ENCODE results near the gene TMEM106C. TPM values are rescaled to one million over a fixed set of nuclear protein-coding genes. Genes with fewer than 3 reads are reported as not detected.

Gene TMEM106C, protein sequence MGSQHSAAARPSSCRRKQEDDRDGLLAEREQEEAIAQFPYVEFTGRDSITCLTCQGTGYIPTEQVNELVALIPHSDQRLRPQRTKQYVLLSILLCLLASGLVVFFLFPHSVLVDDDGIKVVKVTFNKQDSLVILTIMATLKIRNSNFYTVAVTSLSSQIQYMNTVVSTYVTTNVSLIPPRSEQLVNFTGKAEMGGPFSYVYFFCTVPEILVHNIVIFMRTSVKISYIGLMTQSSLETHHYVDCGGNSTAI
- total RNA-seq: 47.9 TPM

DNA sequence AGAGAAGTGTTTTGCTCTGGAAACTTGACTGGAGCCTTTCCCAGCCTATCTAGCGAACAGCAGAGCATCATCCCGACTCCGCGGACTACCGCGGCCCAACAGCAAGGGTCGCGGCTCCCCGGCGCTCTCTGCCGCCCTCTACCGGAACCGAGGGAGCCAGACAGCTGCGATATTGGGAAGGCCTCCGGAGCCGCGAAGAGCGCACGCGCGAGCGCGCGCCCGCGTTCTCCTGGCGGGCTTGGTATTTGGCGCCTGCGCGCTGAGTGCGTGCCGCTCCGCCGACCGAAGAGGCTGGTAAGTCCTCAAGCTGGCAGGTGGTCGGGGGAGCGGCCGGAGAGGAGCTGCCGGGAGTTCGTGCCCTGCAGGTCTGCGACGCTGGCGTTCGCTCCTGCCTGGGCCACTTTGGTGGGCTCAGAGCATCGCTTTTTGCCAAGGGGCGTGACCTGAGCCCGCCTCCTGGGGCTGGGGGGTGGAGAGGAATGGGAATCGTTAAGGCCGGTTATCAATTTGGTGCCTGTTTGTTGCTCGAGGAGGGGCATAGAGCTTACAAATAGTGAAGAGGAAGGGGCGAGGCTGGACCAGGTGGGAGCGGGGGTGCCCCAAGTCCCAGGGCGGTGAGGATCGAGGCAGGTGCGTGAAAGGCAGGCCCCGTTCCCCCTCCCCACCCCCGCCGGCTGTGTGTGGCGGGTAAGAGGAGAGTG, at the start of gene TMEM106C:
Gene TMEM106C (plus strand): TSS at position 257 of the 701 bp plus-strand sequence. CDS start 641 bp downstream, outside the sequence.
- ATAC-seq (peak; percentile 95), DNase-seq (ENCODE audit: low spot score) (peak; percentile 95)
- intact Hi-C loops (cut with DNase I): no loop called here

DNA sequence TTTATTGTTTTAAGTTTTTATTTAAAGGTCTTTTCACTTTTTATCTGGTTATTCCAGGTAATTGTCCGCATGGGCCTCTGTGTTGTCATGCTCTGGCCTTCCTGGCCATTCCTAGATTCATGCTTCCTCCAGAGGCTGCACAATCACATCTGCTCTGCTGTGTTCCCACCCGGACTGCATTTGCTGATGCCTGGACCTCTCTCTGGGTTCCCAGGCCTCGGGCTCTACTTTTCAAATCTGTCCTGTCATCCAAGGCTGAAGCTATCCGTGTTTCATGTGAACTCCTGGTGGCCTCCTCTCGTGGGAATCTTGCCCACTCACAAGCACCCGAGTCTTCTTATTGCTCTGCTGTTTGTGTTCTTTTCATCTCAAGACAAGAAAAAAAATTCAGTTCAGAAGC, 42.5 kb upstream of the TMEM106C start:
- DNase-seq (ENCODE audit: low spot score) (no peak), ATAC-seq (no peak)
- intact Hi-C loops (cut with DNase I): no loop called here

DNA sequence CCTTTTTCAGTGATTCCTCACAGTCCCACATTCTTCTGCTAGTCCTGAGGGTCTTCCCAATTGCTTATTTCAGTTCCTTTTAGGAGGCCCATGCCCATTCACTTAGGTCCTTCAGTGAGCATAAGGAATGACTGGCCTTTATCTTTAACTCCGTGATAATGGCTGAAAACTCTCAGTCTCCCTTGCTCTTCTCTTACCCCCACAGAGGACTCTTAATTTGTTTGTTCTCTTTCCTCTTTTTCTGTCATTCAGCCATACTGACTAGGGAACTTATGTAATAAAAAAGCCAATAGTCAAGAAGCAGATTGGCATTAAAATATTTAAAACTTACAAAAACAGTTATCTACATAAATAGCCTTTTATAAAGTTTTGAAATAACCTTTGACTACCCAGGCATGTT, 41.5 kb upstream of the TMEM106C start:
- no peak for DNase-seq (ENCODE audit: low spot score)
- ATAC-seq: no peak
- intact Hi-C loops (cut with DNase I): no loop called here

DNA sequence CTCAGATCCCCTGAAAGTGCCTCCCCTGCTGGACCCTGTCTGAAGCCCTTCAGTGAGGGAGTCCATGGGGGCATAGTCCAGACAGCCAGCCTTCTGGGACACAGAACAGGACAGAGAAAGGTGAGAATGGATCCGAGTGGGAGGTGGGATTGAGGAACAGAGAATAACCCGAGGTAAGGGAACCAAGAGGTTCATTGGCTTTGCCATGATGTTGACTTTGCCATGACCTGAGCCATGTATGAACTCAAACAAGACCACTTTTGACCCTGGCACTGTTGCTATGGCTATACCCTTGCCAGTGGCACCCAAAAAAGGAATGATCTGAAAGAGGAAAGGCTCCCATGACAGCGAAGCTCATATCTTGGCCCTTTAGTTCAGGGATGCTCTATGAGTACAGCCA, 36.0 kb upstream of the TMEM106C start:
- intact Hi-C loops (cut with DNase I): no loop called here
- no peak for ATAC-seq
- no peak for DNase-seq (ENCODE audit: low spot score)

DNA sequence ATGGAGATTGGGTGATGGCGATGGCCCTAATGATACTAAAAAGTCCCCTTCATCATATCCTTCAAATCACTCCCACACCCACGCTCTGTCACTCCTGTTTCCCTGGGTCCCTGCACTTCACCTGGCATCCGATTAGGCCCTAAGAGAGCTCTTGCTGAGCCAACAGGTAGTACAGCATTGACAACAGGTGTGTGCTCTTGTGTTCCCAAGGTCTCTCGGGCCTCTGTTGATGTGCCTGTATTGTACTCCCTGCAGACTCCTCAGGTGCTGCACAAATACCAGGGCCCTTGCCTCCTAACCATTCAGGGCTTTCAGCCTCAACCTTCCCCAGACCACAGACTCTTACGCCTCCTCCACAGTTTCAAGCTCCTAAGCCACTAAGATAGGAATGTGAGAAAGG, 32.8 kb upstream of the TMEM106C start:
- DNase-seq (ENCODE audit: low spot score) (no peak), ATAC-seq (no peak)
- intact Hi-C loops (cut with DNase I): no loop called here

DNA sequence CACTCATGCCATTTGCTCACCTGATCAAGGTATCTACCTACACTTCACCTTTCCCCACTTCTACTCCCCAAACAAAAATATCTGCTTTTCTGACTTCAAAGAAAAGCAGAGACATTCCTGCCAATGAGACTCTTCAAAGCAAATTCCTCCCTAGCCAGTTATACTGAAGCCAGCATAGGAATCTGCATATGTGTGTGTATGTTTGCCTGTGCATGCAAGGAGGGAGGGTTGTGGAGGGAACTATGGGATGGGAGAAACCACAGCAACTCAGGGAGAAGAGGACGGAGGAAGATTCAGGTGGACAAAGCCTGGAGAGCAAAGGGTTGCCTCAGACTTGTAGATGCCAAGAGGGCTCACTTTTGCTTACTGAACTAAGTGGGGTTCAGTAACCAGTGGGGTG, 32.2 kb upstream of the TMEM106C start:
- ATAC-seq: no peak
- DNase-seq (ENCODE audit: low spot score): no peak
- intact Hi-C loops (cut with DNase I): no loop called here

DNA sequence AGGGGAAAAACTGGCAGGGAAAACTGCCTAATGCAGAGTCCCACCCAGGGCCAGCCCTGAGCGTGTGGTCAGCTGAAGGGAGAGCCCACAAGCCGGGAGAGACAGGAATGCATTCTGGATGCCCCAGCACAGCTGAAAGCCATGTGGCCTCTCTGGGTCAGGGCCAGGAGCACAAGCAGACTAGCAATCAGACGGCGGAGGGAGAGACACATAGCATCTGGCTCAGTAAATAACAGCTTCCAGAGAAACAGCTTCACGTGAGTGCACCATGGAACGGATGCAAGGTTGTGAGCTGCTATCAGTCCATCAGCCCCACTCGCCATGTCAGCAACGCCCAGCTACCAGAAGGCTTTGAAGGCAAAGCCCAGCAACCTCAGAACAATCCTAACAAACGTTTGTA, 28.2 kb upstream of the TMEM106C start:
- DNase-seq (ENCODE audit: low spot score): peak; percentile 68
- peak; percentile 91 for ATAC-seq
- intact Hi-C loops (cut with DNase I): no loop called here

DNA sequence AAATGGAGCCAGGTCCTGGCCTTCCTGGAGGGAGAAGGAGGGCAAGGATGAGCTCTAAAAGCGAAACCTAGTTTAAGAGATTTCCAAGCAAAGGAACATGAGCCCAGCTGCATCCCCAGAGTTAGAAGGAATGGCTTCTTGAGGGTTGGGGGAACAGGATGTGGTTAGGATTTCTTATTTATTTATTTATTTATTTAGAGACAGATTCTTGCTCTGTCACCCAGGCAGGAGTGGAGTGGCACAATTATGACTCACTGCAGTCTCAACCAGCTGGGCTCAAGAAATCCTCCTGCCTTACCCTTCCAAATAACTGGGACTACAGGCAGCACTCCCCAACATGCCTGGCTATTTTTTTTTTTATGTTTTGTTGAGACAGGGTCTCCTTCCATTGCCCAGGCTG, 25.3 kb upstream of the TMEM106C start:
- DNase-seq (ENCODE audit: low spot score): no peak
- intact Hi-C loops (cut with DNase I): no loop called here
- no peak for ATAC-seq

DNA sequence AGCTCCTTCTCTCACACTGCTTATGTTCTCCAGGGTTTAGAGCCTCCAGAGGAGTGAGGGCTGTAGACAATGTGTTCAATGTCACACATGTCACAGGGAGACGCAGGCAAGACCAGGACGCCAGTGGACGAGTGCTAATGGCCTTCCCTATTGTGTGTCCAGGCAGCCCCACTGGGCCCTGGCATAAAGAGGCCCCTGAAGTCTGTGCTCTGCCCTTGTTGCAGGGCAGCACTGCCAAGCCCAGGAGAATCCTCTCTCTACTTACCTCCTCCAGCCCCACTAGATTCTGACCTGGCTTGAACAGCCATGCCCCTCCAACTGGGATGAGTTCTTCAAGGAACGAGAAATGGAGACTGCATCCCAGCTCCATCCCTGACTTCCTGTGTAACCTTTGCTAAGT, 24.8 kb upstream of the TMEM106C start:
- peak; percentile 22 for DNase-seq (ENCODE audit: low spot score)
- intact Hi-C loops (cut with DNase I): no loop called here
- ATAC-seq: no peak

DNA sequence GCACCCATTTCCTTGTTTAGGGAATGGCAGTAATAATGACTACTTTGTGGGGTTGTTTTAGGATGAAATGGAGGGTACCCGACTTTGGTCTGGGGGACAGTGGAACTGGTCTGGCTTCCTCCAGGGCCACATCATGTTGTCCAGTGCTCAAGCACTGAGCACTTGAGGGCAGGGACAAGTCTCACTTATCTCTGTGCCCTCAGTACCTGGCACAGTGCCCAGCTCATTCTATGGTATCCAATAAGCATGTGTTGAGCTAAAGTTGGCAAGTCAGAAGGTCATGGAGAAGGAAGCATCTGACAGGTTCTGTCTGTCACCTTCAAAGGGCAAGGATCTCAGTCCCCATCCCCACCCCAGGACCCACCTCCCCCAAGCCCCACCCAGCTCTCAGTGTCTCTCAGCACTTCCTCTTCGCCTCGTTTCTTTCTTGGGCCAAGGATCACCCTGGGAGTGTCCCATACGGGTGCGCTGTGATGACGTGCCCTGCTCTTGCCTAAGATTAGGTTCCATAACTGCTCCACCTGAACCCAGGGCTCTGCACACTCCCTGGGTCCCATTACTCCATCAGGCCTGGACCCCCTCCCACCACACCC, 24.3 kb upstream of the TMEM106C start:
- DNase-seq (ENCODE audit: low spot score) (peak; percentile 48), ATAC-seq (no peak)

DNA sequence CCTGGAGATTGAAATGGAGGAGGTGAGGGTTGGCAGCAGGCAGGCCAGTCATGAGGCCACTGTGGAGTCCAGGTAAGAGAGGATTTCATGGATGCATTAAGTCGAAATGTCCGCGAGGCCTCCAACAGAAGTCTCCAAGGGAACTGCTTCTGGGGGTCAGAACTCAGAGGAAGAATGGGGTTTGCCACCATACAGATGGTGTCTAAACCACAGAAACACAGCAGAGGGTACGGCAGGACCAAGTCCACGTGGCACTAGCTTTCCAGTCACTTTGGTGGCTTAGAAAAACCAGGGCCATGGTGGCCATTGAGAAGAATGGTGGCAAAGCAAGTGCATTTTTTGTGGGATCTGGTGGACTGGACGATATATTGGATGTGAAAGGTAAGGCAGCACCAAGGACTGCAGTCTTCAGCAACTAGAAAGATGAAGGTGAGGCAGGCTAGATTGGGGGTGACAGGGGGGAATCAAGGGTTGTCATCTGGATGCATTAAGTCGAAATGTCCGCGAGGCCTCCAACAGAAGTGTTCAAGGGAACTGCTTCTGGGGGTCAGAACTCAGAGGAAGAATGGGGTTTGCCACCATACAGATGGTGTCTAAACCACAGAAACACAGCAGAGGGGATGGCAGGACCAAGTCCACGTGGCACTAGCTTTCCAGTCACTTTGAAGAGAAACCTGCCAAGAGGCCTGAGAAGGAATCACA, 22.5 kb upstream of the TMEM106C start:
- ATAC-seq: no peak
- peak; percentile 37 for DNase-seq (ENCODE audit: low spot score)
- intact Hi-C loops (cut with DNase I): no loop called here

More for the DNA sequence above, 24.3 kb upstream of the TMEM106C start:
- intact Hi-C loops (cut with DNase I): no loop called here

DNA sequence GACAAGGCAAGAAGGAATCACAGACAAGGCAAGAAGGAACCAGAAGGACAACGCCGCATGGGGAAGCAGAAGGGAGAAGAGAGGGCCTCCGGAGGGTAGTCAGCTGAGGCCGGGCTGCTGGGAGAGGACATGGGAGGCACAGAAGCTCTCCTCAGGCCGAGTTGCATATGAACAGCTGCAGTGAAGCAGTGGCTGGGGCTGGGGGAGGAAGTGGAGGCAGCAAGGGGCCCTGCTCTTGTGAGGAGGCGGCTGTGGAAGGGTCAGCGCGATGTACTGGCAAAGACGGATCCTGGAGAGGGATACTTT, 22.0 kb upstream of the TMEM106C start:
- ATAC-seq (no peak), DNase-seq (ENCODE audit: low spot score) (peak; percentile 35)
- intact Hi-C loops (cut with DNase I): no loop called here

DNA sequence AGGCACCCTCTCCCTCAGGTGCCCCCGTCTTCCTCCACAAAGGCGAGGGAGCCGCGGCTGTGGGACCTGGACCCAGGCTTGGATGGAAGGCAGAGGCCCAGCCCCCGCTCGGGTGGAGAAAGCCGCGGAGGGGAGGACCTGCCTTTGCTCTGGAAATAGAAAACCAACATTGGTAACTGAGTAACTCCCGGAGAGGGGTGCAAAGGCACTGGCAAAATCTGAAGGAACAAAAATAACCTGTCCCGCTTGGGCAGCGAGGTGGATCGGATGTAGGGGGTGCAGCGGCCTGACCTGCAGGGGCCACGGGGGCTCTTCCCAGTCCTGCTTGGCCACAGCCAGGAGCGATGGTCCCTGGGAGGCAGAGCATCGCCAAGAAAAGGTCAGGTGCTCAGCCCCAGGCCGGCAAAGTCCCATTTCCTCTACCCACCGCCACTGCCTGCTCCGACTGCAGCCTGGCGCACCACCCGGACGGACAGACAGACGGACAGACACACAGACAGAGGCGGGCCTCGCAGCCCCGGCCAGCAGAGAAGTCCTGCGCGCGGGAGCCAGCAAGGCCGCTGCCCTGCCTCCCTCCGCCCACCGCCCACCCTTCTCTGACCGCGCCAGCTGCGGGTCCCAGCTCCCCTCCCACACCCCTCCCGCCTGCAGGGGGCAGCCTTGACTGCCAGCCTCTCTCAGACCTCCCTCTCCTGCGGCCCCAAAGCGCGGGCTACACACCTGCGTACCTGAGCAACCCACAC, 21.4 kb upstream of the TMEM106C start:
- intact Hi-C loops (cut with DNase I): no loop called here
- ATAC-seq (no peak), DNase-seq (ENCODE audit: low spot score) (peak; percentile 62)

DNA sequence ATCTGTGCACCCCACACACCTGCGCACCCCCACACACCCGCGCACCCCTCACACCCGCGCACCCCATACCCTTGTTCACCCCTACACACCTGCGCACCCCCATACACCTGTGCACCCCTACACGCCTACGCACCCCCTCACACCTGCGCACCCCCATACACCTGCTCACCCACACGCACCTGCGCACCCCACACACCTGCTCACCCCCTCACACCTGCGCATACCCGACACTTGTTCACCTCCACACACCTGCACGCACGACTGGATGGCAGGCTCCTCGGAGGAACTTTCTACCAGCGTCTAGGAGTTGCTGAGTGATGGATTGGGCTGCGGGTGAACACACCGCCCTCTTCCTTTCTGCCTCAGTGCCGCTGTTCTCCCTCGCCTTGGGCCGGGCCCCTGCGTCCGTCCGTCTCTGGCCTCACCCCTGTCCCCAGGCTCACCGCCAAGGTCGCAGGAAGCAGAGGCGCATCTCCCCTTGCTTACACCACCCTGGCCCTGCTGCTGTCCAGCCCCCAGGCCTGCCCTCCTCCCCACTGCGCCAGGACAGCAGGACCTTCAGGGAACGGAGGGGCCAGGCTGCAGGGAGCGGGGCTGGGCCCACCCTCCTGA, 20.7 kb upstream of the TMEM106C start:
- intact Hi-C loops (cut with DNase I): no loop called here
- peak; percentile 47 for DNase-seq (ENCODE audit: low spot score)
- no peak for ATAC-seq

DNA sequence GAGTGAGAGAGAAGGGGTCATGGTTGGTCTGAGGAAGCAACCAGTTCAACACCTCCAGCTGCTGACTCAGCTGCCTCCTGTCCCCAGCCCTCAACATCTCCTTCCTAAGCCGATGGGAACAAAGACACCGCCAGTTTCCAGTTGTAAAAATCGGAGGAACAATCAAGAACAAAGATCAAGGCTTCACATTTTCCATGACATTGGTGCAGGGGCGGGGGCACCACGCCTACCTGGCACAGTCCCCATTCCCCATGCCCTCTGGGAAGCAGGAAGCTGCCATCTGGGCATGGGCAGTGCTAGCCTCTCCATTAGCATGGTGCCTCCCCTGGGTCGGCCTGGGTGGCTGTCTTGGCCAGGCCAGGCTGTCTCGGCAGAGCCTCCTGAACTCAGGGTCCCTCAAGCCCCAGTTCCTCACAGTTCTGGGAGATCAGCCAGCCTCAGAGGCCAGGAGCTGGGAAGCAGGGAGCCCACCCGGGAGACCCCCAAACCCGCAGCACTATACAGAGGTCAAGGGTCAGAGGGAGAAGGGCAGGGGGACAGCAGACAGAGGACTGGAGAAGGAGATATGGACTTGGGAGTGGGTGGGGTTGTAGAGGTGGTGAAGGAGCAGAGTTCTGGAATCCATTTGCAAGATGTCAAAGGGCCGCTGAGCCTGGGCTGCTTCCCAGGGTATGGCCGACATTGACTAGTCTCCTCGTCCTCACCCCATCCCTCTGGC, 19.6 kb upstream of the TMEM106C start:
- ATAC-seq: no peak

DNA sequence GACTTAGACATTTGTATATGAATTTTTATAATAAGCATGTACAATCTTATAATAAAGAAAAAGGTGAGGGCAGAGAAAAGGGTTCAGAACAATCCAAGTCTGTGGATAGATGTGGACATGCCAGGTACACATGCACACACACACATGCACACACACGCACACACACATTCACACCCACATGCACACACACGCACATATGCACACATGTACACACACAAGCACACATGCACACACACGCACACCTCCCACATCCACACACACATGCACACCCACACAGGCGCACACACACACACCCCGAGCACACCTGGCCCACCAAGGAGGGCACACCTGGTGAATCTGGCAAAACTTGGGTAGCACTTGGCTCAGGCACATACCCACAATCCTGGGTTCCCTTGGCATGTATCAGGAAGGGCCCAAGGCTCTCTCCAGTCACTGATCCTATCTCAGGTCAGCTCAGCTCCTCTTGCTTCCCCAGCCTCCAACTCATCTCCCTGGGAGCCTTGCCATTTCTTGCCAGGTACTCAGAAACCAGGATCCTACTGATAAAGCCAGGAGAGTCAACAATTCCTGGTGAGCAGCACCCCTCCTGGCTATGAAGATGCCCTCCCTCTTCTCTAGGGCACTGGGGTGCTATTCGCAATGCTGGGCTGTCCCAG, 18.6 kb upstream of the TMEM106C start:
- intact Hi-C loops (cut with DNase I): no loop called here
- DNase-seq (ENCODE audit: low spot score): peak; percentile 15
- no peak for ATAC-seq

More for the DNA sequence above, 19.6 kb upstream of the TMEM106C start:
- intact Hi-C loops (cut with DNase I): no loop called here
- peak; percentile 31 for DNase-seq (ENCODE audit: low spot score)

DNA sequence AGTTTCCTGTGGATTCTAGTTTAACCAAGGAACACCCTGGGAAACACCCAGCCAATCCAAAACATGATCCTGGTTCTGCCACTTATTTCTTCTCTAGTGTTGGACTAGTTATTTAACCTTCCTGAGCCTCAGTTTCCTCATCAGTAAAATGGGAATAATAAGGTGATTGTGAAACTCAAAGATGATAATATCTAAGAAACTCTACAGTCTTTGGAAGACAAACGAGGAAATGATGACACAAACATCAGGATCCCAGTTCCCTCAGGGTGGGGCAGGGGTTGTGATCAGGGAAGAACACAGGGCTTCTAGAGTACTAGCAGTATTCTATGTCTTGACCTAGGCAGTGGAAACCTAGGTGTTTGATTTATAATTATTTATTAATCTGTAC, 18.1 kb upstream of the TMEM106C start:
- DNase-seq (ENCODE audit: low spot score) (peak; percentile 30), ATAC-seq (no peak)
- intact Hi-C loops (cut with DNase I): no loop called here
